ENCODE measurements around the gene GIMAP5.

The GIMAP5 gene

GRCh38 chr7:150737265-150738055, at the start of gene GIMAP5:
TSS of gene GIMAP5 (plus strand) at chr7:150737418. CDS start at chr7:150740885, 3,467 bp downstream.
- H3K4me3 ChIP-seq (ENCODE audit: low read depth, low read length) = no peak within 1 kb of the TSS
- no peak for DNase-seq (ENCODE audit: low read depth)

- no peak for DNase-seq (ENCODE audit: low read depth)
- H3K4me3 ChIP-seq (ENCODE audit: low read depth, low read length) = no peak overlapping the region
Measured at GRCh38 chr7:150688630-150689029, 48.6 kb upstream of the GIMAP5 start.

- no peak for DNase-seq (ENCODE audit: low read depth)
- no peak overlapping the region for H3K4me3 ChIP-seq (ENCODE audit: low read depth, low read length)
Measured at GRCh38 chr7:150695654-150696053, 41.6 kb upstream of the GIMAP5 start.

GRCh38 chr7:150703209-150703608, 34.0 kb upstream of the GIMAP5 start:
- H3K4me3 ChIP-seq (ENCODE audit: low read depth, low read length) = no peak overlapping the region
- DNase-seq (ENCODE audit: low read depth) = no peak

- no peak for DNase-seq (ENCODE audit: low read depth)
- no peak overlapping the region for H3K4me3 ChIP-seq (ENCODE audit: low read depth, low read length)
Measured at GRCh38 chr7:150715293-150715692, 21.9 kb upstream of the GIMAP5 start.

- no peak overlapping the region for H3K4me3 ChIP-seq (ENCODE audit: low read depth, low read length)
- DNase-seq (ENCODE audit: low read depth) = no peak
Measured at GRCh38 chr7:150715738-150716137, 21.5 kb upstream of the GIMAP5 start.

GRCh38 chr7:150716368-150716767, 20.9 kb upstream of the GIMAP5 start, which contains the start of gene GIMAP1:
TSS of gene GIMAP1 (plus strand) at chr7:150716613. CDS start at chr7:150719048, 2,435 bp downstream.
- DNase-seq (ENCODE audit: low read depth) = no peak
- H3K4me3 ChIP-seq (ENCODE audit: low read depth, low read length) = no peak within 1 kb of the TSS

- no peak overlapping the region for H3K4me3 ChIP-seq (ENCODE audit: low read depth, low read length)
- no peak for DNase-seq (ENCODE audit: low read depth)
Measured at GRCh38 chr7:150716939-150717338, 20.3 kb upstream of the GIMAP5 start.

- H3K4me3 ChIP-seq (ENCODE audit: low read depth, low read length) = no peak overlapping the region
- no peak for DNase-seq (ENCODE audit: low read depth)
Measured at GRCh38 chr7:150717814-150718420, 19.3 kb upstream of the GIMAP5 start.

GRCh38 chr7:150719436-150719835, 17.8 kb upstream of the GIMAP5 start:
- no peak overlapping the region for H3K4me3 ChIP-seq (ENCODE audit: low read depth, low read length)
- no peak for DNase-seq (ENCODE audit: low read depth)

GRCh38 chr7:150719960-150720891, 17.0 kb upstream of the GIMAP5 start:
- no peak overlapping the region for H3K4me3 ChIP-seq (ENCODE audit: low read depth, low read length)
- no peak for DNase-seq (ENCODE audit: low read depth)

- DNase-seq (ENCODE audit: low read depth) = no peak
- no peak overlapping the region for H3K4me3 ChIP-seq (ENCODE audit: low read depth, low read length)
Measured at GRCh38 chr7:150721970-150722373, 15.2 kb upstream of the GIMAP5 start.

- DNase-seq (ENCODE audit: low read depth) = no peak
- H3K4me3 ChIP-seq (ENCODE audit: low read depth, low read length) = no peak overlapping the region
Measured at GRCh38 chr7:150722431-150722931, 14.7 kb upstream of the GIMAP5 start.

GRCh38 chr7:150723467-150723866, 13.8 kb upstream of the GIMAP5 start:
- H3K4me3 ChIP-seq (ENCODE audit: low read depth, low read length) = no peak overlapping the region
- no peak for DNase-seq (ENCODE audit: low read depth)

- no peak overlapping the region for H3K4me3 ChIP-seq (ENCODE audit: low read depth, low read length)
- DNase-seq (ENCODE audit: low read depth) = no peak
Measured at GRCh38 chr7:150727381-150727780, 9.8 kb upstream of the GIMAP5 start.

GRCh38 chr7:150728011-150728410, 9.2 kb upstream of the GIMAP5 start:
- no peak for DNase-seq (ENCODE audit: low read depth)
- no peak overlapping the region for H3K4me3 ChIP-seq (ENCODE audit: low read depth, low read length)

GRCh38 chr7:150728609-150729008, 8.6 kb upstream of the GIMAP5 start:
- H3K4me3 ChIP-seq (ENCODE audit: low read depth, low read length) = no peak overlapping the region
- DNase-seq (ENCODE audit: low read depth) = no peak

- no peak for DNase-seq (ENCODE audit: low read depth)
- H3K4me3 ChIP-seq (ENCODE audit: low read depth, low read length) = no peak overlapping the region
Measured at GRCh38 chr7:150731916-150732315, 5.3 kb upstream of the GIMAP5 start.

GRCh38 chr7:150732786-150733481, 4.3 kb upstream of the GIMAP5 start:
- DNase-seq (ENCODE audit: low read depth) = no peak
- no peak overlapping the region for H3K4me3 ChIP-seq (ENCODE audit: low read depth, low read length)
